NCI-H1092 (cell line): ENCODE measurements around the gene TTC6.

Experiments used
- DNase-seq: peaks from one replicate; lab custom pipeline; 2025; lab: John Stamatoyannopoulos, UW

The TTC6 gene

DNA sequence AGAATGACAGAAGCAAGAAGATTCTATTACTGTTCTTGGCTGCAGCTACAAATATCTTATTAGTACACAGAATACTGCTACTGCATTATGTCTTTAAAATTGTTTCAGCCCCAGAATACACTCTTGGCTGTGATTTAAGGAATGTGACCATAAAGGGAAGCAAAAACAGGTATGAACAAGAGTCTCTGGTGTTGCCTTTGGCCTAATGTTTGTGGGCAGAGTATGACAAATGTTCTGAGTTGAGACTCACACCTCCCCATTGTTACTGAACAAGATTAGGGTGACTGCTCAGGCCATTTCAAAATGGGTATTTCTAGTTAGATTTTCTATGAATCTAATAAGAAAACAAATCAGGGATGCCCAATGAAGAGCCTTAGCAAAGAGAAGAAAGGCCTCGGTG is 28.5 kb downstream of the TTC6 start:
- DNase-seq: no peak

GRCh38 chr14:37625597-37626595 is 30.5 kb downstream of the TTC6 start:
- no peak for DNase-seq

DNA sequence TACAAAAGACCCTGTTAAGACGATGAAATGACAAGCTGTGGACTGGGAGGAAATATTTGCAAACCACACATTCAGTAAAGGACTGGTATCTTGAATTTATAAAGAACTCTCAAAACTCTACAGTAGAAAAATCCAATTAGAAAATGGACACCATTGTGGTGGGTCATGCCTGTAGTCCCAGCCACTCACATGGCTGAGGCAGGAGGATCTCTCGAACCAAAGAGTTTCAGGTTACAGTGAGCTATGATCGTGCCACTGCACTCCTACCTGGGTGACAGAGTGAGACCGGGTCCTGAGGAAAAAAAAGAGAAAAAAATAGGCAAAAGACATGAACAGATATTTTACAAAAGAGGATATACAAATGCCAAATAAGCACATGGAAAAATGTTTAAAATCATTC is 41.9 kb downstream of the TTC6 start:
- DNase-seq: no peak

- no peak for DNase-seq
Observed at GRCh38 chr14:37638599-37638998, 43.2 kb downstream of the TTC6 start.

DNA sequence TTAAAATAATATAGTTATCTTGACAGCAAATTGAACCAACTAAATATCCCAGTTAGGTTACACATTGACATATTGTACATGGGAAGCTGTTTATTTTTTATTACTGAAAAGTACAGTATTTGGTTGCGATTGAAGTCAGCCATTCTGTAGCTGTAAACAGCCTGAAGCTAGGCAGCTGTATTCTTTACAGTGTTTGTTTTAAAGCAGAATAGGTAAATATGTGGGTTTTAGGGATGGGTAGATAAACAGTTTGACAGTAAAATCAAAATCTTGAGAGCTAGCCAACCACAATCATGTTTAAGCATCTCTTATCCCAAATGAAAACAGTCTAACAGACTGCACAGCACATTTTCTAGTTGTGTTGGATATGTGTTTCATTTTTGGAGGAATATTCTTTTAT is 45.7 kb downstream of the TTC6 start:
- no peak for DNase-seq

GRCh38 chr14:37642125-37642524 is 46.7 kb downstream of the TTC6 start:
- DNase-seq: no peak

- DNase-seq: no peak
Observed at GRCh38 chr14:37643701-37644100, 48.3 kb downstream of the TTC6 start.
